ENCODE results near the gene KNDC1. TPM values are rescaled to one million over a fixed set of nuclear protein-coding genes. Genes with fewer than 3 reads are reported as not detected.

KNDC1 gene
- total RNA-seq, 2 donors from 2014 or later, result 0.29 to 0.32 TPM

GRCh38 chr10:133215586-133215985 is 55.6 kb downstream of the KNDC1 start:
- intact Hi-C loops (cut with DNase I), result no loop called here
- H3K27me3 ChIP-seq, result no peaks in the 10 kb centered on the region
- no peak for DNase-seq

GRCh38 chr10:133216776-133217175 is 56.8 kb downstream of the KNDC1 start:
- Histone ChIP-seq H3K9me3 (no peaks in the 10 kb centered on the region), H3K4me3 (no peak overlapping the region), H3K4me1 (no peaks in the 10 kb centered on the region), H3K36me3 (no peaks in the 10 kb centered on the region), H3K27ac (no peak overlapping the region), H3K9ac (ENCODE audit: low read depth in 2 of 2, low read length in 2 of 2) (no peak overlapping the region), H3K27me3 (no peaks in the 10 kb centered on the region)
- intact Hi-C loops (cut with DNase I), result no loop called here
- DNase-seq, result no peak
- no peak for TF ChIP-seq CTCF (IDR thresholded peaks at IDR 0.05)

More at GRCh38 chr10:133215586-133215985, 55.6 kb downstream of the KNDC1 start:
- Histone ChIP-seq H3K9ac (ENCODE audit: low read depth in 2 of 2, low read length in 2 of 2) (no peak overlapping the region), H3K4me3 (no peak overlapping the region), H3K4me1 (no peaks in the 10 kb centered on the region), H3K9me3 (no peaks in the 10 kb centered on the region), H3K36me3 (no peaks in the 10 kb centered on the region), H3K27ac (no peak overlapping the region)
- TF ChIP-seq CTCF (IDR thresholded peaks at IDR 0.05), result no peak

- H3K4me1 ChIP-seq, result no peaks in the 10 kb centered on the region
- H3K27me3 ChIP-seq, result no peaks in the 10 kb centered on the region
- no peak for TF ChIP-seq CTCF (IDR thresholded peaks at IDR 0.05)
- no peak overlapping the region for H3K27ac ChIP-seq
- no peak for DNase-seq
- H3K36me3 ChIP-seq, result no peaks in the 10 kb centered on the region
- H3K9me3 ChIP-seq, result no peaks in the 10 kb centered on the region
- intact Hi-C loops (cut with DNase I), result no loop called here
- no peak overlapping the region for H3K4me3 ChIP-seq
- no peak overlapping the region for H3K9ac ChIP-seq (ENCODE audit: low read depth in 2 of 2, low read length in 2 of 2)
These were observed 58.0 kb downstream of the KNDC1 start for GRCh38 chr10:133217800-133218589.

- Histone ChIP-seq H3K9ac (ENCODE audit: low read depth in 2 of 2, low read length in 2 of 2) (no peak overlapping the region), H3K9me3 (no peaks in the 10 kb centered on the region), H3K4me1 (no peaks in the 10 kb centered on the region), H3K27ac (no peak overlapping the region), H3K4me3 (no peak overlapping the region), H3K27me3 (no peaks in the 10 kb centered on the region), H3K36me3 (no peaks in the 10 kb centered on the region)
- no peak for TF ChIP-seq CTCF (IDR thresholded peaks at IDR 0.05)
- DNase-seq, result no peak
- intact Hi-C loops (cut with DNase I), result no loop called here
These were observed 58.9 kb downstream of the KNDC1 start for GRCh38 chr10:133218891-133219290.

- TF ChIP-seq CTCF (IDR thresholded peaks at IDR 0.05), result no peak
- Histone ChIP-seq H3K36me3 (no peaks in the 10 kb centered on the region), H3K9ac (ENCODE audit: low read depth in 2 of 2, low read length in 2 of 2) (no peak overlapping the region), H3K9me3 (no peaks in the 10 kb centered on the region), H3K4me1 (no peaks in the 10 kb centered on the region), H3K27me3 (no peaks in the 10 kb centered on the region), H3K27ac (no peak overlapping the region), H3K4me3 (no peak overlapping the region)
- intact Hi-C loops (cut with DNase I), result no loop called here
- DNase-seq, result no peak
These were observed 59.8 kb downstream of the KNDC1 start for GRCh38 chr10:133219782-133220181.

Data from colonic mucosa (tissue), 4 donors.